Amniotic stem cell (primary cell): Measurements from ENCODE around the gene HNRNPUL2.

Experiments
- DNase-seq: peaks from one replicate; lab custom pipeline; 2025; lab: John Stamatoyannopoulos, UW

Gene HNRNPUL2

DNA sequence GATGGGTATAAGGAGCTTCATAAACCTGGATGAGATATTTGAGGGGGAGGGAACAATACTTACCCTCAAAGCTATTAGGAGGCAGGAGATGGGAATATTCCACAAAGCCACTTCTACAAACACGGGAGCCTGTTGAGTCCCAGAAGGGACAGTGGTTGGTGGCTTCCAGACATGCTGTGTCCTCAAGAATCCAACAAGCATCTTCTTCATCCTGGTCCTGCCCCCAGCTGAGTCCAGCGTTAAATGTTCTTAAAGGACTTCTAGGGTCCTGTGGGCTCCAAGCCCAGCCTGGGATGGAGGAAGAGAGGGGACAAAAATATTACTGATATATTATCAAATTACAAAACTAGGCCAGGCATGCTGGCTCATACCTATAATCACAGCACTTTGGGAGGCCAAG is 59.8 kb downstream of the HNRNPUL2 start:
- no peak for DNase-seq

DNA sequence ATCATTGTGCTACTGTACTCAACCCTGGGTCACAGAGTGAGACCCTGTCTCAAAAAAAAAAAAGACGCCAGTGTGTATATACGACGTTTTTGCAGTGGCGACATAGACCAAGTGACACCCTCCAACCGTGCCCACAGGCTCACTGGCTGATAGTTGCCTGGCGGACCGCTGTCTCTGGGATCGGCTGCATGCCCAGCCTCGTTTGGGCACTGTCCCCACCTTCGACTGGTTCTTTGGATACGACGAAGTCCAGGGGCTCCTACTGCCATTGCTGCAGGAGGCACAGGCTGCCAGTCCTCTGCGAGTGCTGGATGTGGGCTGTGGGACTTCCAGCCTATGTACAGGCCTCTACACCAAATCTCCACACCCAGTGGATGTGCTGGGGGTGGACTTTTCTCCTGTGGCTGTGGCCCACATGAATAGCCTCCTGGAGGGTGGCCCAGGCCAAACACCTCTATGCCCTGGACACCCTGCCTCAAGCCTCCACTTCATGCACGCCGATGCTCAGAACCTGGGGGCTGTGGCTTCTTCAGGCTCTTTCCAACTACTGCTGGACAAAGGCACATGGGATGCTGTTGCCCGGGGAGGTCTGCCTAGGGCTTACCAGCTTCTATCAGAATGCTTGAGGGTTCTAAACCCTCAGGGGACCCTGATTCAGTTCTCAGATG is 60.9 kb downstream of the HNRNPUL2 start:
- DNase-seq = no peak

DNA sequence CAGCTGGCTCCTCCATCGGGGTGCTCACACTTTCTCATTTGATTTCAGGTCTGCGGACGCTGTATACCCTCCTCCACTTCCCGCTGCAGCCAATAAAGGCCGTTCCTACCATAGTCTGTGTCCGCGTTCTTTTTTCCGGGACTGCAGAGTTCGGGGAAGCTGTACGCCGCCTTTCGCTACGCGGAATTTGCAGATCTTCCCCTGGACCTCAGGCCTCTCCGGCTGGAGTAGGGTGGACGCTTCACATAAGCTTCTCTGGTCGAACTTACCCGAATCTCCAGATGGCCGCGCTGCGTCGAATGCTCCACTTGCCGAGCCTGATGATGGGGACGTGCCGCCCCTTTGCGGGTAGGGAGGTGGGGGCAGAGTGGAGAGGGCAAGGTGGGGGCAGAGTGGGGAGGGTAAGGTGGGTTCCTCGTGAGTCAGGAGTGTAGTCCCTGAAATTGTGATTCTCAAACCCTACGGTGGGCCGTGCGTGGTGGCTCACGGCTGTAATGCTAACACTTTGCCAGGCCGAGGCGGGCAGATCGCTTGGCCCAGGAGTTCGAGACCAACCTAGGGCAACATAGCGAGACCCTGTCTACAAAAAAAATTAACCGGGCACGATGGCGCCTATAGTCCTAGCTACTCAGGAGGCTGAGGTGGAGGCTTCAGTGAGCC is 61.5 kb downstream of the HNRNPUL2 start:
- no peak for DNase-seq

DNA sequence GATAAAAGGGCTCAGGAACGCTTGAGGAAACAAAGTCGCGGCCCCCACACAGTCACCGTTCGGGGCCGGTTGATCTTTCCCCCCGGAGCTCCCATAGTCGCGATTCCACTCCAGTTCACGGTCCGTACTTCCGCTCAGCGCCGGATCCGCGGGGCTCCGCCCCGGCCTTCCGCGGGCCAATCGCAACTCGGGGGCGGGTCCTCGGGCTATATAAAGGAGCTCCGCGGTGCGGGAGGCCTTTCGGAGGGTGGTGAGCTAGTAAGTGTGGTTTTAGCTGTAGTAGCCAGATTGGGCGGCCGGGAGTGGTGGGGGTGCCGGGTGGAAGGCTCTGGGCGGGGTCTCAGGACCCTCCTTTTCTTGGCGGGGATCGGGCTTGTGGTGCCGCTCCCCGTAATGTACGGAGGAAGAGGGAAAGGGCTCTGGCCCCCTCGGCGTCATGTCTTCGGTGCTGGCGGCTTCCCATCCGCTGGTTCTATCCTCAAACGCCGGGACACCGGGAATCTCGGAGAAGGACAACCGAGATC is 62.1 kb downstream of the HNRNPUL2 start, which contains the start of the genes C11orf98 and CSKMT:
Gene C11orf98 (minus strand): TSS at position 136 of the 524 bp plus-strand sequence. CDS start 41 bp downstream, at position 95.
Gene CSKMT (plus strand): TSS at position 238 of the 524 bp plus-strand sequence. CDS start 568 bp downstream, outside the sequence.
- DNase-seq = peak; percentile 87

DNA sequence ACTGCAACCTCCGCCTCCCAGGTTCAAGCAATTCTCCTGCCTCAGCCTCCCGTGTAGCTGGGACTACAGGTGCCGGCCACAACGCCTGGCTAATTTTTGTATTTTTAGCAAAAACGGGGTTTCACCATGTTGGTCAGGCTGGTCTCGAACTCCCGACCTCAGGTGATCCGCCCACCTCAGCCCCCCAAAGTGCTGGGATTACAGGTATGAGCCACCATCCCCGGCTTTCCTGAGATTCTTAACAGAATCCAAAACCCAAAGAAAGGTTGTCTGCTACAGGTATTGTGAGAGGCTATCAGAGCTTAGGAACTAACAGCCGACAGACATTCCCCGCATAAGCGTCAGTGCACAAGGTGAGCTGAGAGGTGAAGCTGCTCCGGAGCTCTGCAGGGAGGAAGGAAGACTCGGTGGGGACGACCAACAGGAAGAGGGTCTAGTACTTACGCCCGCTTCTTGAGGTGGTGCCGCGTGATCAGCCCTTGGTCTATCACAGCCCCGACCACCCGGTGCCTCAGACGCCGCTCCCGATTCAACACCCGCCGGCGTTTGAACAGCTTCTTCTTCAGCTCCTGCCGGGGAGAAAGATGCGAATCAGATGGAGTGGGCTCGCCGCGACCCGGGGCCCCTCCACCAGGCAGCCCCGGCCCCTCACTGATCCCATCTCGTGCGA is 62.7 kb downstream of the HNRNPUL2 start:
- DNase-seq = peak; percentile 66
